GM23248 (cell line): ENCODE results near the gene CCDC38.

Experiments
- EZH2 ChIP-seq: fragments of 200-600 bp; sonication (generic); IDR thresholded peaks from 2 replicates; pipeline ENCODE4 v1.6.1; 2018; ENCODE audit warnings: antibody characterized with exemption, mild to moderate bottlenecking; ENCODE audit not compliant: insufficient read depth, poor library complexity, severe bottlenecking
- EZH2phosphoT487 ChIP-seq: fragments of 200-600 bp; sonication (generic); IDR thresholded peaks from 2 replicates; pipeline ENCODE4 v1.6.1; 2018; ENCODE audit warnings: antibody characterized with exemption, moderate library complexity, mild to moderate bottlenecking, low read depth; ENCODE audit not compliant: insufficient read depth

- TF ChIP-seq EZH2 (no peak), EZH2phosphoT487 (no peak)
These were observed 55.1 kb downstream of the CCDC38 start for GRCh38 chr12:95887311-95887710.
